ENCODE results near the gene TBC1D14. TPM values are rescaled to one million over a fixed set of nuclear protein-coding genes. Genes with fewer than 3 reads are reported as not detected.

TBC1D14 gene
- total and polyA plus RNA-seq, 2 of the 8 experiments (the other 6 are each of a cell fraction or from before 2014, with no cell fraction given) = 45.6 to 48.2 TPM

DNA sequence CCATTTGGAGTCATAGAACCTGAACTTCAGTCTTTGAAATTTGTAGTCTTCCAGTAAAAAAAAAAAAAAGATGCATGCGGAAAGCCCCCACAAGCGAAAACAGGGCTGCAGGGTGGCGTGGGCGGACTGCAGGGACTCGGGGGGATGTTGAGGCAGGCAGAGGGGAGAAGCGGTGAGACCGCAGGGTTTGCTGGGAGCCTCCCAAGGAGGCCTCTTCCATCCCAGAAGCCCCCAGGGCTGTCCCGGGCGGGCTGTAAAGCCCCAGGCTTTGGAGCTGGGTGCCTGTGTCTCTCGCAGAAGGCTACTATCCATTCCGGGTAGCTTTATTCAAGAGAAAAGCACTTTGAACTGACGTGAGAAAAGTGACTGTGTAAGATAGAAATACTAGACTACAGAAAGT, 86.9 kb downstream of the TBC1D14 start:
- H3K79me1 ChIP-seq (ENCODE audit: low read depth, low read length) = peaks cover 8% of the 10 kb centered on the region
- no peak overlapping the region for H2BK12ac ChIP-seq (ENCODE audit: low read depth, low read length)
- ChIA-PET CTCF (ENCODE audit: partially characterized antibody) (interaction anchor here (1.3 kb wide), 1 partner anchor 11 kb away, joined by 3 read pairs; no protein-coding TSS in a partner anchor), POLR2A (ENCODE audit: partially characterized antibody) (no interaction called here)
- H4K91ac ChIP-seq (replicated peaks; ENCODE audit: insufficient read length, low read length) = no peak overlapping the region
- no peak overlapping the region for H3K9ac ChIP-seq (replicated peaks in 1 of 4; ENCODE audit: extremely low read depth in 1 of 4, low read depth in 3 of 4, low read length in 3 of 4)
- H3K14ac ChIP-seq (ENCODE audit: insufficient read length) = no peak overlapping the region
- no peak overlapping the region for H2AK5ac ChIP-seq (ENCODE audit: low read depth, low read length)
- no peaks in the 10 kb centered on the region; the same call in 1 of the 2 replicates for H3K23me2 ChIP-seq (ENCODE audit: low read depth, low read length)
- H2AFZ ChIP-seq (ENCODE audit: low read length) = no peak overlapping the region
- DNase-seq (ENCODE audit: low read depth in 1 of 2, low spot score in 2 of 2) (no peak), FAIRE-seq (no peak)
- H2BK120ac ChIP-seq (replicated peaks; ENCODE audit: low read depth, low read length) = no peak overlapping the region
- H3K9me3 ChIP-seq (ENCODE audit: insufficient read depth in 2 of 2, low read depth in 1 of 2, low read length in 1 of 2) = no peaks in the 10 kb centered on the region
- no peak overlapping the region for H4K5ac ChIP-seq (ENCODE audit: insufficient read length, low read depth, low read length)
- H3K27me3 ChIP-seq (replicated peaks in 1 of 4; ENCODE audit: control insufficient read depth in 3 of 4, extremely low read depth in 1 of 4, insufficient read depth in 3 of 4, low read length in 3 of 4) = no peaks in the 10 kb centered on the region
- H4K8ac ChIP-seq (ENCODE audit: extremely low read depth, insufficient read depth, low read length) = no peak overlapping the region
- no peak overlapping the region for H2BK15ac ChIP-seq (ENCODE audit: low read length)
- H4K20me1 ChIP-seq (replicated peaks in 1 of 2; ENCODE audit: control insufficient read depth in 1 of 2, insufficient read depth in 2 of 2, low read length in 2 of 2) = peaks cover 15 to 20% of the 10 kb centered on the region in 2 experiments
- no peak overlapping the region for H2BK20ac ChIP-seq (ENCODE audit: low read length)
- no peak overlapping the region for H3K27ac ChIP-seq (ENCODE audit: low read depth, low read length)
- TF ChIP-seq GTF2F1 (IDR thresholded peaks at IDR 0.05; ENCODE audit: borderline replicate concordance, low read depth, low read length) (no peak), KDM1A (IDR thresholded peaks at IDR 0.05; ENCODE audit: borderline replicate concordance, low read length) (no peak), ASH2L (IDR thresholded peaks at IDR 0.05; ENCODE audit: low read length) (no peak), YY1 (IDR thresholded peaks at IDR 0.05; ENCODE audit: low read depth, low read length) (no peak), JUND (IDR thresholded peaks at IDR 0.05; ENCODE audit: low read length) (no peak), SP2 (IDR thresholded peaks at IDR 0.05; ENCODE audit: low read length) (no peak), SP4 (IDR thresholded peaks at IDR 0.05; ENCODE audit: low read length) (no peak)
- H3K4ac ChIP-seq (replicated peaks; ENCODE audit: insufficient read length, low read depth, low read length) = no peak overlapping the region
- H3K36me3 ChIP-seq (ENCODE audit: control insufficient read depth in 2 of 4, insufficient read depth in 4 of 4, low read length in 3 of 4) = peaks cover 26 to 51% (median 40%) of the 10 kb centered on the region in 4 experiments
- H2BK5ac ChIP-seq (ENCODE audit: low read depth, low read length) = no peak overlapping the region
- 86% methylated on average over 12 of the region's 12 CpGs; no CpG with 5 or more reads in 1 of the 2 experiments for WGBS, 2 experiments (ENCODE audit: extremely low coverage in 1 of 2, insufficient coverage in 1 of 2, insufficient read length in 1 of 2, insufficient replicate concordance in 2 of 2, low coverage in 1 of 2, low lambda C conversion rate in 2 of 2, missing lambda C conversion rate in 1 of 2)
- no peak overlapping the region for H3K23ac ChIP-seq (ENCODE audit: insufficient read length)
- no peak overlapping the region for H3K4me3 ChIP-seq (ENCODE audit: extremely low read depth in 1 of 4, insufficient read depth in 2 of 4, low read depth in 3 of 4, low read length in 4 of 4)
- no peaks in the 10 kb centered on the region for H3K4me1 ChIP-seq (replicated peaks in 1 of 4; ENCODE audit: control insufficient read depth in 3 of 4, insufficient read depth in 4 of 4, low read length in 3 of 4)
- H3K79me2 ChIP-seq (ENCODE audit: control insufficient read depth in 1 of 2, insufficient read depth in 2 of 2, low read length in 2 of 2) = peaks cover 0 to 22% of the 10 kb centered on the region in 2 experiments; a peak in 2 of 4 replicates
- H3K18ac ChIP-seq (ENCODE audit: extremely low read depth, low read length) = no peak overlapping the region
- H3K4me2 ChIP-seq (ENCODE audit: insufficient read depth in 1 of 2, low read depth in 2 of 2, low read length in 2 of 2) = no peak overlapping the region
- no peak overlapping the region for H3K56ac ChIP-seq (replicated peaks; ENCODE audit: insufficient read length, low read depth, low read length)
